ENCODE results near the gene C6orf141. TPM values are rescaled to one million over a fixed set of nuclear protein-coding genes. Genes with fewer than 3 reads are reported as not detected.

The C6orf141 gene
- total and polyA plus RNA-seq, 2 experiments from 2014 or later = 5.2 to 6.4 TPM

DNA sequence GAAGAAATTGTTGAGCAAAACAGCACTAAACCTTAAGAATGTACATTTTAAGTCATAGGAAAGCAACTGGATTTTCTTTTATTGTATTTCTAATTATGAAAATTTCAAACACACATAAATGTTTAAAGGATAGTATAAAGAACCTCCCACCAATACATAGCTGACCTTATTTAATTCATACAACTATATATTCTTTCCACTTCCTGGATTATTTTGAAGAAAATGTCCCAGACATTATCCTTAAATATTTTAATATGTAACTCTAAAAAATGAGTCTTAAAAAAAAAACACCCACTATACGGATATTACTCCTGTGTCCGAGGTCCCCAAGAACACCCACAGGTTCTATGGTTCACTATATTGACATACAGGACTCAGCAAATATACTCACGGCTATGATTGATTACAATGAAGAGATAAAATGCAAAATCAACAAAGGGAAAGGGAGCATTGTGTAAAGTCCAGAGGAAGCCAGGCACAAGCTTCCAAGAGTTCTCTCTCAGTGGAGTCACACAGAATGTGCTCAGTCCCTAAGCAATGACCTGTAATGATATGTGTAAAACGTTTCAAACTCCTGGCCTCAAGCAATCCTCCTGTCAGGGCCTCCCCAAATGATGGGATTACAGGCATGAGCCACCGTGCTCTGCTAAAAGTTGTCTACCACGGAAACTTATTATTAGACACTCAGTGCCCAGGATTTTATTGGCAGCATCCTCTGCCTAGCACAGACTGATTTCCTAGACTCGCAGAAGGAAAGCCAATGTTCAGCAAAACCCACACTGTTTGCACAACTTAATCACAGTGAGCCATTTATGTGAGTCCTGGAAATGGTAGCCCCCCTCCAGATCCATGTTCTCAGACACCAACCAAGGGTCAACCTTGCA, 27.5 kb upstream of the C6orf141 start:
- no peak overlapping the region for H3K27ac ChIP-seq (ENCODE audit: low read depth)
- H3K36me3 ChIP-seq (ENCODE audit: insufficient read depth) = no peaks in the 10 kb centered on the region
- peaks cover 8% of the 10 kb centered on the region for H3K4me1 Mint-ChIP-seq
- ATAC-seq = no peak
- no peaks in the 10 kb centered on the region for H3F3A ChIP-seq (replicated peaks; ENCODE audit: low read depth)
- no peaks in the 10 kb centered on the region for H3K27me3 ChIP-seq (ENCODE audit: insufficient read depth)
- H3K27ac Mint-ChIP-seq = no peak overlapping the region
- H3K9me2 ChIP-seq (ENCODE audit: insufficient read depth) = no peaks in the 10 kb centered on the region
- no peaks in the 10 kb centered on the region for H4K20me1 ChIP-seq (replicated peaks; ENCODE audit: insufficient read depth)
- H3K4me2 ChIP-seq = no peak overlapping the region
- H3K4me3 ChIP-seq = no peak overlapping the region
- H3K27me3 Mint-ChIP-seq (ENCODE audit: insufficient read depth, low read depth, poor library complexity) = peaks cover 4% of the 10 kb centered on the region
- no peak for TF ChIP-seq ETS1 (IDR thresholded peaks at IDR 0.05)
- no peak for TF ChIP-seq EZH2phosphoT487 (IDR thresholded peaks at IDR 0.05; ENCODE audit: unreplicated experiment)
- TF ChIP-seq ZNF331 (CRISPR knock-in tag; IDR thresholded peaks at IDR 0.05; ENCODE audit: low read depth) = no peak
- no peak for TF ChIP-seq STAT1 (IDR thresholded peaks at IDR 0.05; ENCODE audit: unreplicated experiment)
- no peak overlapping the region for H3K4me3 Mint-ChIP-seq
- H2AFZ ChIP-seq = peak overlapping the region; percentile 29; the same call in 1 of the 2 replicates
- H3K9me3 Mint-ChIP-seq = no peaks in the 10 kb centered on the region
- DNase-seq (ENCODE audit: low spot score) = no peak
- H3K4me1 ChIP-seq (ENCODE audit: insufficient read depth) = peaks cover 6% of the 10 kb centered on the region
- H3K36me3 Mint-ChIP-seq (ENCODE audit: low read depth) = no peaks in the 10 kb centered on the region
- H3K79me2 ChIP-seq (replicated peaks; ENCODE audit: insufficient read depth) = no peaks in the 10 kb centered on the region

DNA sequence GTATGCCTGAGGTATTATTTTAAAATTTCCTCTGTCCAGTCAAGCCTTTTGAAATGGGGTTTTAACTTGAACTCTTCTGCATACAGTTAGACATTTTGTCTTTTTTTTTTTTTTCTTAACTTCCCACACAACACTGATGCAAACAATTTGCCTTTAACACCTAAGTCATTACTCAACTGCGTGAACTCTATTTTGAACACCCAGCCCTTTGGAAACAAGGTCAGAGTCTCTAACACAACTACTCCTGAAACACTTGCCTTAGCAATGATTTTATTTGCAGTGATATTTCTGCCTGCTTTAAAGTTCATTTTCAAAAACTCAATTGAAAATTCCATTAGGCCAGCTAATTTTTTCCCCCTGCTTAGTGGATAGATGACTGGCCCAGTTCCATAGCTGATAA, 26.6 kb upstream of the C6orf141 start:
- no peak for DNase-seq (ENCODE audit: low spot score)
- Histone ChIP-seq H3K27me3 (ENCODE audit: insufficient read depth) (no peaks in the 10 kb centered on the region), H3K4me2 (no peak overlapping the region), H3F3A (replicated peaks; ENCODE audit: low read depth) (no peaks in the 10 kb centered on the region), H3K4me3 (no peak overlapping the region), H3K9me2 (ENCODE audit: insufficient read depth) (no peaks in the 10 kb centered on the region), H3K36me3 (ENCODE audit: insufficient read depth) (no peaks in the 10 kb centered on the region), H3K4me1 (ENCODE audit: insufficient read depth) (peaks cover 6% of the 10 kb centered on the region), H4K20me1 (replicated peaks; ENCODE audit: insufficient read depth) (no peaks in the 10 kb centered on the region), H2AFZ (no peak overlapping the region), H3K27ac (ENCODE audit: low read depth) (no peak overlapping the region), H3K79me2 (replicated peaks; ENCODE audit: insufficient read depth) (no peaks in the 10 kb centered on the region)
- no peak overlapping the region for H3K27ac Mint-ChIP-seq
- H3K4me3 Mint-ChIP-seq = no peak overlapping the region
- no peaks in the 10 kb centered on the region for H3K36me3 Mint-ChIP-seq (ENCODE audit: low read depth)
- no peak for ATAC-seq
- TF ChIP-seq EZH2 (IDR thresholded peaks at IDR 0.05; ENCODE audit: low read depth, unreplicated experiment) (no peak), CREB1 (CRISPR knock-in tag; IDR thresholded peaks at IDR 0.05; ENCODE audit: low read depth) (no peak), ETS1 (IDR thresholded peaks at IDR 0.05) (no peak), JUNB (IDR thresholded peaks at IDR 0.05; ENCODE audit: unreplicated experiment) (no peak), NANOG (IDR thresholded peaks at IDR 0.05; ENCODE audit: borderline replicate concordance) (no peak)
- peaks cover 8% of the 10 kb centered on the region for H3K4me1 Mint-ChIP-seq
- peaks cover 3% of the 10 kb centered on the region for H3K27me3 Mint-ChIP-seq (ENCODE audit: insufficient read depth, low read depth, poor library complexity)
- H3K9me3 Mint-ChIP-seq = no peaks in the 10 kb centered on the region

Data from GM23338 (cell line).